Ascending aorta (tissue), 2 donors: ENCODE results near the gene HBE1. TPM values are rescaled to one million over a fixed set of nuclear protein-coding genes. Genes with fewer than 3 reads are reported as not detected.

Source experiments
- DNase-seq, 2 donors: peaks; one replicate each; pipeline ENCODE4 v3.0.0-alpha.2; 2019; ENCODE audit warnings: low spot score in 2 of 2
- H3K27ac ChIP-seq, 2 donors: fragments of 200-600 bp; sonication (generic); one replicate each; pipeline ENCODE4 v1.5.1; 2016 to 2017; ENCODE audit warnings: mild to moderate bottlenecking in 1 of 2
- H3K27me3 ChIP-seq: fragments of 200-600 bp; sonication (generic); one replicate; pipeline ENCODE4 v1.5.1; 2017
- H3K36me3 ChIP-seq, 2 donors: fragments of 200-600 bp; sonication (generic); one replicate each; pipeline ENCODE4 v1.5.1; 2016
- H3K4me1 ChIP-seq, 2 donors: fragments of 200-600 bp; sonication (generic); one replicate each; pipeline ENCODE4 v1.5.1; 2016 to 2017; ENCODE audit warnings: mild to moderate bottlenecking in 1 of 2
- H3K4me3 ChIP-seq, 2 donors: fragments of 200-600 bp; sonication (generic); one replicate each; pipeline ENCODE4 v1.5.1; 2016 to 2017; ENCODE audit warnings: mild to moderate bottlenecking in 1 of 2
- H3K9me3 ChIP-seq, 2 donors: fragments of 200-600 bp; sonication (generic); one replicate each; pipeline ENCODE4 v1.5.1; 2016
- intact Hi-C: fragments of 100-400 bp; cut with DNase I; formaldehyde crosslinking; loops from one replicate; pipeline ENCODE4 v1.15.1; 2023
- total RNA-seq: library from RNA; depleted of rRNA; stranded (reverse); fragments of >200 nt; gene quantifications from one replicate; pipeline ENCODE4 v1.1.0, GENCODE V29; 2016
- TF ChIP-seq, protein P1 (sequence below), 3 experiments: fragments of 200-600 bp in 2 of 3; fragments of 450-650 bp in 1 of 3; sonication (generic) in 2 of 3; IDR thresholded peaks; one replicate each; pipeline ENCODE4 v1.5.1; 2016 to 2019; ENCODE audit warnings: antibody characterized with exemption in 3 of 3, mild to moderate bottlenecking in 1 of 3, moderate library complexity in 1 of 3

The HBE1 gene
- total RNA-seq, 1 donor from 2014 or later: not detected

DNA sequence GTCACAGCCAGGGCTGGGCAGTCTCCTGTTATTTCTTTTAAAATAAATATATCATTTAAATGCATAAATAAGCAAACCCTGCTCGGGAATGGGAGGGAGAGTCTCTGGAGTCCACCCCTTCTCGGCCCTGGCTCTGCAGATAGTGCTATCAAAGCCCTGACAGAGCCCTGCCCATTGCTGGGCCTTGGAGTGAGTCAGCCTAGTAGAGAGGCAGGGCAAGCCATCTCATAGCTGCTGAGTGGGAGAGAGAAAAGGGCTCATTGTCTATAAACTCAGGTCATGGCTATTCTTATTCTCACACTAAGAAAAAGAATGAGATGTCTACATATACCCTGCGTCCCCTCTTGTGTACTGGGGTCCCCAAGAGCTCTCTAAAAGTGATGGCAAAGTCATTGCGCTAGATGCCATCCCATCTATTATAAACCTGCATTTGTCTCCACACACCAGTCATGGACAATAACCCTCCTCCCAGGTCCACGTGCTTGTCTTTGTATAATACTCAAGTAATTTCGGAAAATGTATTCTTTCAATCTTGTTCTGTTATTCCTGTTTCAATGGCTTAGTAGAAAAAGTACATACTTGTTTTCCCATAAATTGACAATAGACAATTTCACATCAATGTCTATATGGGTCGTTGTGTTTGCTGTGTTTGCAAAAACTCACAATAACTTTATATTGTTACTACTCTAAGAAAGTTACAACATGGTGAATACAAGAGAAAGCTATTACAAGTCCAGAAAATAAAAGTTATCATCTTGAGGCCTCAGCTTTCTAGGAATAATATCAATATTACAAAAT is 18.6 kb upstream of the HBE1 start:
- H3K4me3 ChIP-seq: no peak overlapping the region
- H3K9me3 ChIP-seq: no peaks in the 10 kb centered on the region
- H3K4me1 ChIP-seq: no peaks in the 10 kb centered on the region
- TF ChIP-seq, protein P1, sequence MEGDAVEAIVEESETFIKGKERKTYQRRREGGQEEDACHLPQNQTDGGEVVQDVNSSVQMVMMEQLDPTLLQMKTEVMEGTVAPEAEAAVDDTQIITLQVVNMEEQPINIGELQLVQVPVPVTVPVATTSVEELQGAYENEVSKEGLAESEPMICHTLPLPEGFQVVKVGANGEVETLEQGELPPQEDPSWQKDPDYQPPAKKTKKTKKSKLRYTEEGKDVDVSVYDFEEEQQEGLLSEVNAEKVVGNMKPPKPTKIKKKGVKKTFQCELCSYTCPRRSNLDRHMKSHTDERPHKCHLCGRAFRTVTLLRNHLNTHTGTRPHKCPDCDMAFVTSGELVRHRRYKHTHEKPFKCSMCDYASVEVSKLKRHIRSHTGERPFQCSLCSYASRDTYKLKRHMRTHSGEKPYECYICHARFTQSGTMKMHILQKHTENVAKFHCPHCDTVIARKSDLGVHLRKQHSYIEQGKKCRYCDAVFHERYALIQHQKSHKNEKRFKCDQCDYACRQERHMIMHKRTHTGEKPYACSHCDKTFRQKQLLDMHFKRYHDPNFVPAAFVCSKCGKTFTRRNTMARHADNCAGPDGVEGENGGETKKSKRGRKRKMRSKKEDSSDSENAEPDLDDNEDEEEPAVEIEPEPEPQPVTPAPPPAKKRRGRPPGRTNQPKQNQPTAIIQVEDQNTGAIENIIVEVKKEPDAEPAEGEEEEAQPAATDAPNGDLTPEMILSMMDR (IDR thresholded peaks at IDR 0.05): no peak
- no peaks in the 10 kb centered on the region for H3K27me3 ChIP-seq
- H3K27ac ChIP-seq: no peak overlapping the region
- H3K36me3 ChIP-seq: no peaks in the 10 kb centered on the region
- intact Hi-C loops: no loop called here
- DNase-seq: no peak

DNA sequence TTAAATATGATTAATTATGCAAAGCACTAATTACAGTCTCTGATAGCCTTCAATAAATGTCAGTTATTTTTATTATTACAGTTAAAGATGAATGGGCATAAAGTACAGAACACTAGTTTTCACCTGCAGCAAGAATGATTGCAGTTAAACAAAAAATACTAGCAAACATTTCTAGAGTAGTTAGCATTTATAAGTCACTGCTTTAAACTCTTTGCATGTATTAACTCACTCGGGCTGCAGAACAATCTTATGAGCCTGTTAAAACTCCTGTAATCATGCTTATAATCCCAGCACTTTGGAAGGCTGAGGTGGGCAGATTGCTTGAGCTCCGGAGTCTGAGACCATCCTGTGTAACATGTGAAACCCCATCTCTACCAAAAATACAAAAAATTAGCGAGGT is 17.2 kb upstream of the HBE1 start:
- TF ChIP-seq, protein P1 (IDR thresholded peaks at IDR 0.05): no peak
- Histone ChIP-seq H3K27me3 (no peaks in the 10 kb centered on the region), H3K36me3 (no peaks in the 10 kb centered on the region), H3K9me3 (no peaks in the 10 kb centered on the region), H3K4me3 (no peak overlapping the region), H3K4me1 (no peaks in the 10 kb centered on the region), H3K27ac (no peak overlapping the region)
- DNase-seq: no peak
- intact Hi-C loops: no loop called here

DNA sequence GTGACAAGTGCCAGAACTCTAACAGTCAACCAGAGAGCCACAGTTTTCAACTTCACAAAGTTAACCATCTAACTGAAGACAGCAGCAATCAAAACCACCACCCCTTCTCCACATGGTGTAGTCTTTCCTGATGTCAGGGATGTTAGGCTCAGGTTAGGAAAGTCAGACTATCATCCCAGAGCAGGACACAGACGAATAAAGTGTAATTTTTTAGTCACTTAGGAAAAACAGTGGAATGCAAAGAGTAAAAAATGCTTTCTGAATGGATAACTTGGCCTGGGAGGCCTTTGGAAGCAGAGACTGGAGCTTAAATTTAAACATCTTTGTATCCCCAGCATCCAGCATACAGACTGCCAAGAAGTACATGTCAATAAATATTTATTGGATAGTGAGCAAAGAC is 16.6 kb upstream of the HBE1 start:
- H3K4me3 ChIP-seq: no peak overlapping the region
- no peaks in the 10 kb centered on the region for H3K9me3 ChIP-seq
- intact Hi-C loops: no loop called here
- H3K27me3 ChIP-seq: no peaks in the 10 kb centered on the region
- H3K36me3 ChIP-seq: no peaks in the 10 kb centered on the region
- no peaks in the 10 kb centered on the region for H3K4me1 ChIP-seq
- no peak for DNase-seq
- no peak overlapping the region for H3K27ac ChIP-seq
- TF ChIP-seq, protein P1 (IDR thresholded peaks at IDR 0.05): no peak

DNA sequence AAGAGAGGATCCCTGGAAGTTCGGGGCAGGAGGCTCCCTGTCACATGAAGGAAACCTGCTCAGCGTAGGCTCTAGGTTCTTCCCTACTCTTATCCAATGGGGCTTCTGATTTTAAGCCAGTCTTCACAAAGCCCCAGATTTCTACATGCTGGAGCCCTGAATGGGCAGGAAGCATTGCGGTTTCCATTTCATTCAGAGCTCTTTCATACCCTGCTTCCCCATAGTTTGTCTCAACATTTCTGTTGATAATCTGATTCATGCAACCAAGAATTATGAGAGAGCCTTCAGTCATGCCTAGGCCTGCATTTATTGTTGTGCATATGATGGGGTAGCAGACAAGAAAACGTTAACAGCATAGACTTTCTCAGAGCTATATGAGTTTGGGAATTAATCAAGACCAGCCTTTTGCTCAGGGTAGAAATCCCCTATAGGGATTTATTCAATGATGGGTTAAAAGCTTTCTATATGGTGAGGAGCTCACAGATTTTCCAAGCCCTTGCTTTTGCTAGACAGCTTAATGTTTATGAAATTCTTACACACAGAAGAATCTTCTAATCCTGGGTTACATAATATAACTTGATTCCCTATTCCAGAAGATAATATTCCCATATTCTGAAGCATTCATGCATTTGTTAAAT is 16.1 kb upstream of the HBE1 start:
- intact Hi-C loops: no loop called here
- TF ChIP-seq, protein P1 (IDR thresholded peaks at IDR 0.05): no peak
- H3K9me3 ChIP-seq: no peaks in the 10 kb centered on the region
- no peak for DNase-seq
- no peaks in the 10 kb centered on the region for H3K4me1 ChIP-seq
- no peaks in the 10 kb centered on the region for H3K27me3 ChIP-seq
- H3K27ac ChIP-seq: no peak overlapping the region
- no peak overlapping the region for H3K4me3 ChIP-seq
- no peaks in the 10 kb centered on the region for H3K36me3 ChIP-seq

DNA sequence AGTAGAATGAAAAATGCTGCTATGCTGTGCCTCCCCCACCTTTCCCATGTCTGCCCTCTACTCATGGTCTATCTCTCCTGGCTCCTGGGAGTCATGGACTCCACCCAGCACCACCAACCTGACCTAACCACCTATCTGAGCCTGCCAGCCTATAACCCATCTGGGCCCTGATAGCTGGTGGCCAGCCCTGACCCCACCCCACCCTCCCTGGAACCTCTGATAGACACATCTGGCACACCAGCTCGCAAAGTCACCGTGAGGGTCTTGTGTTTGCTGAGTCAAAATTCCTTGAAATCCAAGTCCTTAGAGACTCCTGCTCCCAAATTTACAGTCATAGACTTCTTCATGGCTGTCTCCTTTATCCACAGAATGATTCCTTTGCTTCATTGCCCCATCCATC is 14.9 kb upstream of the HBE1 start:
- TF ChIP-seq, protein P1 (IDR thresholded peaks at IDR 0.05): no peak
- Histone ChIP-seq H3K9me3 (no peaks in the 10 kb centered on the region), H3K36me3 (no peaks in the 10 kb centered on the region), H3K4me3 (no peak overlapping the region), H3K4me1 (no peaks in the 10 kb centered on the region), H3K27ac (no peak overlapping the region), H3K27me3 (no peaks in the 10 kb centered on the region)
- intact Hi-C loops: no loop called here
- no peak for DNase-seq
